ENCODE measurements around the gene KCNA10.
A peak's percentile ranks its signal among the peaks of the same experiment; 100 is the strongest.

The KCNA10 gene

DNA sequence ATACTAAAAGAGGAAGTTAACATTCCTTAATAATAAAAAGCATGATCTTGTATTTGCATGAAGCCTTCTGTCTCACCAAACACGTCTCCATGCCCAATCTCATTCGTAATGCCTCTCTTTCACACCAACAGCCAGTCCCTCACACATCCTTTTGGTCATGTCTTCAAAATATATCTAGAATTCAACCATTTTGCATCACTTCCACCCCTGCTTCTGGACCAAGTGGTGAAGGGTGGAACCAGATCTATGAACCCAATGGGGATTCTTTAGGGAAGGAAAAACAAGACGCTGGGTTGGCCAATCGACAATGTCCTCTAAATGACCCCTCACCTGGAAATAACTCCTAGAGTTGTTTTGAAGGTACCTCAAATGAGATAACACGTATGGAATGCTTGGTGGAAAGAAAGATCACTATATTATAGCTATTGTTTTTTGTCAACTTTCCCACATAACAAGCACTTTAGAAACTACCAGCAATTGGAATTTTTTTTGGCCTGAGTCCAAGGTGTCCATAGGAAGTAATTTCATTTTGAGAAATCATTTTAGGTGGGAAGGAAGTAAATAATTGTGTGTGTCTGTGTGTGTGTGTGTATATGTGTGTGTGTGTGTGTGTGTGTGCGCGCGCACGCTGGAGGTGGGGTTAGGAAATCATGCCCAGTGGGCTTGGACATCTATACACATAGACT is at the start of gene KCNA10:
Gene KCNA10, minus strand, starts transcription at position 51 of the 686 bp plus-strand sequence. CDS start 388 bp downstream, outside the sequence.
- peaks cover 11% of the 10 kb centered on the region for H3K27me3 Mint-ChIP-seq
- no peak within 1 kb of the TSS for H3K27ac Mint-ChIP-seq
- no peak within 1 kb of the TSS for H3K4me3 Mint-ChIP-seq
- no peaks in the 10 kb centered on the region for H3K9me3 Mint-ChIP-seq
- H3K36me3 Mint-ChIP-seq: no peaks in the 10 kb centered on the region
- no peaks in the 10 kb centered on the region for H3K4me1 Mint-ChIP-seq

DNA sequence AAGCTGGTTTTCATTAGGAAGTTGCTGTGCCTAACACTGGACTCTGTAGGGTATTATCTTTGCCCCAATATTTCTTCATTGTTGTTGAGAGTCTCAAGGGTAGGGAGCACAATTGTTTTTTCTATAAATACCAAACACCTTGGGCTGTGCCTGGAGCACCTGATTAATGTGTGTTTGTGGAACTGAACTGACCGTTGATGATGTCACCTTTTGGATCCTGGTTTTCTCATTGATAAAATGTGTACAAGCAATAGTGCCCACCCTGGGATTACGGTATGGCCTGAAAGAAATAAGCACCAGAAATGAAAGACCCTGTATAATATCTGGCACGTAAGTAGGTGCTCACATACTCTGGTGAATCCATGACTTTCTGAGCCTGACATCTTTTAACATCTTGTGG is 47.9 kb upstream of the KCNA10 start:
- H3K4me3 Mint-ChIP-seq: no peak overlapping the region
- H3K9me3 Mint-ChIP-seq: no peaks in the 10 kb centered on the region
- no peak overlapping the region for H3K27ac Mint-ChIP-seq

DNA sequence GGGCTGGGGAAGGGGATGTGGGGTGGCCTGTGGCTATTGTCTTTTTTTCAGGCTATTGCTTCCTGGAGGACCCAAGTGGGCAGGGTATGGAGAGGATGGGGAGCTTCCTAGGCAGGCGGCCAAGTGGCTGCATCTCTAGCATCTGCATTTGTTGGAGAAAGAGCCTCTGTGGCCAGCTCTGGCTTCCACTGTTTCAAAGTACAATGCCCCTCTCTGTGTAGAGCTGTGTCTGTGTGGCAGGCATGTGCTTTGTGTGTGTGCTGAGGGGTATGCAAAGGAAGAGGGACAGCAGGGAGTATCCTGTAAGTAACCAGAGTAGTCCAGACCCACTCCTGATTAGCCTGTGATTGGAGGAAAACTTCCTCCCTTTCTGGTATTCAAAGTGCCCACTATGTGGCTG is 46.6 kb upstream of the KCNA10 start:
- Mint-ChIP-seq H3K4me3 (no peak overlapping the region), H3K27me3 (peaks cover 4% of the 10 kb centered on the region), H3K9me3 (no peaks in the 10 kb centered on the region), H3K36me3 (no peaks in the 10 kb centered on the region), H3K27ac (no peak overlapping the region), H3K4me1 (no peaks in the 10 kb centered on the region)

More for the DNA sequence above, 47.9 kb upstream of the KCNA10 start:
- H3K36me3 Mint-ChIP-seq: no peaks in the 10 kb centered on the region
- H3K27me3 Mint-ChIP-seq: peaks cover 9% of the 10 kb centered on the region
- no peaks in the 10 kb centered on the region for H3K4me1 Mint-ChIP-seq

DNA sequence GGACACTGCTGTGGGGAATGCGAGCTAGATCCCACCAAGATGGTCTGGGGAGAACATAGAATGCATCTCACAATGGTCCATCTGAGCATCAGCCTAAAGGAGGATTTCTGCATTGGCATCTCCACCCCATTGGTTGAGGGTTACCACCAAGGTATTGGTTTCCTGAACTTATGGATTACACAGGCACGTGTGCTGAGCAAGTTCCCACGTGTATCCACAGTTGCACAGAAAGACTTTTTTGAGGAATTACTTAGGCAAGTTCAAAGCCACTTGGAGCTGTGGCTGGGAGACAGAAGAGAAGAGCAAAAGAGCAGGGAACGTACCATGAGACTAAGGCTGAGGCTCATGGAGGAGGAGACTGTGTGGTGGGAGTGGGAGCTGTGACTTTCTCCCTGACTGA is 44.1 kb upstream of the KCNA10 start:
- Mint-ChIP-seq H3K27ac (no peak overlapping the region), H3K36me3 (no peaks in the 10 kb centered on the region), H3K27me3 (peaks cover 3% of the 10 kb centered on the region), H3K4me1 (no peaks in the 10 kb centered on the region), H3K4me3 (no peak overlapping the region), H3K9me3 (no peaks in the 10 kb centered on the region)

DNA sequence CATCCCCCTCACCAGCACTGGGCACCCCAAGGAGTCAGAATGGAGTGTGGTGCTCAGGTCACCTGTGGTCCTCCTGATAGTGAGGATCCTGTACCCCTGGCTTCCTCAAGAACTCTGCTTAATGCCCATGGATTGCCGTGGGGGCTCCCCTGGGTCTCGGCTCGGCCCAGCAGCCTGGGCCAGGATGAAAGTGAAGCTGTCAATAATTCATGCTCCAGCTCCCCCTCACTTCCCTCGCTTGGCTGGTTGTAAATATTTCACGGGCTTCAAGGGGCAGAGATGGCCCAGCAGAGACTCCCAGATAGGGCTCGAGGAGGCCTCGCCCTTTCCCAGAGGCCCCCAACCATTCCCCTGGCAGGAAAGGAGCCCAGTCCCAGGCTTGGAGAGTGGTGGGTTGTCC is 42.6 kb upstream of the KCNA10 start:
- Mint-ChIP-seq H3K9me3 (no peaks in the 10 kb centered on the region), H3K4me1 (no peaks in the 10 kb centered on the region), H3K36me3 (no peaks in the 10 kb centered on the region), H3K27ac (no peak overlapping the region), H3K27me3 (peaks cover 9% of the 10 kb centered on the region), H3K4me3 (no peak overlapping the region)

DNA sequence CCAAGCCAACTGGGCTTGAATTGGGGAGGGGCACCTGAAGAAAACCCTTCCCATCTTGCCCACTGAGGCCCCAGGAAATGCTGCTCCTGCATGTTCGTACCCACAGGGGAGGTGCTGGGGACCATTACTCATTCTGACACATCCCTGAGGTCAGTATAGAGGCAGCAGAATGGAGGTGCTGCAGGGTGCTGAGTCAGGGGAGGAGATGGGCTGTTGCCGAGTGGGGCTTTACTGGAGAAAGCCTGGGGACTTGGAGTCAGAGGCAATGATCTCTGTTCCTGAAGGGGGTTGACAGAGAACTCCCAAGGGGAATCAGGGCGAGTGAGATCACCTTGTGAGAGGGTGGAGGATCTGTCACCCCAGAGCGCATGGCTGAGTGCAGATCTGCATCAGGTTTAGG is 40.2 kb upstream of the KCNA10 start:
- Mint-ChIP-seq H3K9me3 (no peaks in the 10 kb centered on the region), H3K36me3 (no peaks in the 10 kb centered on the region), H3K27ac (no peak overlapping the region), H3K4me3 (no peak overlapping the region), H3K27me3 (peaks cover 20% of the 10 kb centered on the region), H3K4me1 (no peaks in the 10 kb centered on the region)

DNA sequence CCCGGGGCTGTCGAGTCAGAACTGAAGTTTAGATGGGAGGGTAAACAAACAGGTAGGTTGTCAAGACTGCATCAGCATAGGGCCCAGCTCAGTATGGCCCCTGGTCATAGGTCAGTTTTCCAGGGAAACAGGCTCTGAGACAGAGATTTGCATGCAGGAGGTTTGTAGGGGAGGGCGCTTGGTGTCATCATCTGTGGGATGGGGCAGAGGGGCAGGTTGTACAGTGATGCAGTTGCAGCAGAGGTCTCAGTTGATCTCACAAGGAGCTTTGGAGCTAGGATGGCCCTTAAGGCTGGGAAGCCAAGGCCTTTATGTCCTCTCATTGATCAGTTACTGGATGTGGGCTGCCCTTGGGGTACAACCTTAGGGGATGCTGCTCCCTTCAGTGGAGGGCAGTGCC is 38.5 kb upstream of the KCNA10 start:
- H3K27ac Mint-ChIP-seq: no peak overlapping the region
- H3K4me1 Mint-ChIP-seq: no peaks in the 10 kb centered on the region
- H3K36me3 Mint-ChIP-seq: no peaks in the 10 kb centered on the region
- peaks cover 27% of the 10 kb centered on the region for H3K27me3 Mint-ChIP-seq
- no peak overlapping the region for H3K4me3 Mint-ChIP-seq
- H3K9me3 Mint-ChIP-seq: no peaks in the 10 kb centered on the region

DNA sequence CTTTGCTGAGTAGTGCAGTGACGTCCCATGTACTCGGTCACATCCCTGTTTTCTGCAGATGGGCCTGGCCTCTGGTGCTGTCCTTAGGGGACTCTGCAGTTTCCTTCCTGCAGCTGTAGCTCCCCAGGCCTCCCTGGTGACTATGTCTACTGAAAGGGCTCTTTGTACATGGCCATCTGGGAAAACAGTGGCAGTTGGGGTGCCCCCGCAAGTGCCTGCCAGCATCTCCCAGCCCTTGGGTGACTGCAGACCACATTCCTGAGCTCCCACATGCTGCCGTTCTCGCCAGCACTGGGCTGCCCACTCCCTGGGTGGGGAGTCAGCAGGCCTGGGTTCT is 37.5 kb upstream of the KCNA10 start:
- H3K9me3 Mint-ChIP-seq: no peaks in the 10 kb centered on the region
- H3K36me3 Mint-ChIP-seq: no peaks in the 10 kb centered on the region
- no peaks in the 10 kb centered on the region for H3K4me1 Mint-ChIP-seq
- H3K27ac Mint-ChIP-seq: no peak overlapping the region
- H3K27me3 Mint-ChIP-seq: peaks cover 27% of the 10 kb centered on the region
- H3K4me3 Mint-ChIP-seq: no peak overlapping the region

DNA sequence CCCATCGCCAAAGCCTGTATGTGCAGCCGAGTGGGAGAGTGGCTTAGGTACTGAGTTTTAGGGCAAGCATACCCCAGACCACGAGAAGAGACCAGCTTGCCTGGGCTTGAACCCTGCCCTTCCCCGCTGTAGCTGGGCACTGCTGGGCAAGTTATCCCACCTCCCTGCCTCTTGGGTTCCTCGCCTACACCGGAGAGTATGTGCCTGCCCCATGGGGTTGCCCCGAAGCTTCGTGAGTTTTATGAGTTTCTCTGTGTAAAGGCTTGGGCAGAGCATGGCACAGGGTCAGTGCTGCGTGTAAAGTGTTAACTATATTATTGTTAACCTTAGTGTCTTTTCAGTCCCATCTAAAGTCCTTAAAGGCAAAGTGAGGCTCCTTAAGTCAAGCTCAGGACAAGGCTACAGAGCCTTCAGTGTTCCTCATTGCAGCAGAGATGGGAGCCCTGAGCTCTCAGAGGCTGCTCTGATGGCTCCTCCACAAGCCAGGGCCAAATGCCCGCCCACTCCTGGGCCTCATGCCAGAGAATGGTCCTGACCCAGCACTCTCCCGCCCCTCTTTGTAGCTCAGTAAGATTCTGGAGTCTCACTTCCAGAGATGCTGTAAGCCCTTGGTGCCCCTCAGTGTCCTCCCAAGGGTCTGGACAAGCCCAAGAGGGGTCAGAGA is 37.0 kb upstream of the KCNA10 start:
- H3K36me3 Mint-ChIP-seq: no peaks in the 10 kb centered on the region
- no peaks in the 10 kb centered on the region for H3K4me1 Mint-ChIP-seq
- H3K27me3 Mint-ChIP-seq: peaks cover 29% of the 10 kb centered on the region
- H3K9me3 Mint-ChIP-seq: no peaks in the 10 kb centered on the region
- H3K27ac Mint-ChIP-seq: no peak overlapping the region
- no peak overlapping the region for H3K4me3 Mint-ChIP-seq

DNA sequence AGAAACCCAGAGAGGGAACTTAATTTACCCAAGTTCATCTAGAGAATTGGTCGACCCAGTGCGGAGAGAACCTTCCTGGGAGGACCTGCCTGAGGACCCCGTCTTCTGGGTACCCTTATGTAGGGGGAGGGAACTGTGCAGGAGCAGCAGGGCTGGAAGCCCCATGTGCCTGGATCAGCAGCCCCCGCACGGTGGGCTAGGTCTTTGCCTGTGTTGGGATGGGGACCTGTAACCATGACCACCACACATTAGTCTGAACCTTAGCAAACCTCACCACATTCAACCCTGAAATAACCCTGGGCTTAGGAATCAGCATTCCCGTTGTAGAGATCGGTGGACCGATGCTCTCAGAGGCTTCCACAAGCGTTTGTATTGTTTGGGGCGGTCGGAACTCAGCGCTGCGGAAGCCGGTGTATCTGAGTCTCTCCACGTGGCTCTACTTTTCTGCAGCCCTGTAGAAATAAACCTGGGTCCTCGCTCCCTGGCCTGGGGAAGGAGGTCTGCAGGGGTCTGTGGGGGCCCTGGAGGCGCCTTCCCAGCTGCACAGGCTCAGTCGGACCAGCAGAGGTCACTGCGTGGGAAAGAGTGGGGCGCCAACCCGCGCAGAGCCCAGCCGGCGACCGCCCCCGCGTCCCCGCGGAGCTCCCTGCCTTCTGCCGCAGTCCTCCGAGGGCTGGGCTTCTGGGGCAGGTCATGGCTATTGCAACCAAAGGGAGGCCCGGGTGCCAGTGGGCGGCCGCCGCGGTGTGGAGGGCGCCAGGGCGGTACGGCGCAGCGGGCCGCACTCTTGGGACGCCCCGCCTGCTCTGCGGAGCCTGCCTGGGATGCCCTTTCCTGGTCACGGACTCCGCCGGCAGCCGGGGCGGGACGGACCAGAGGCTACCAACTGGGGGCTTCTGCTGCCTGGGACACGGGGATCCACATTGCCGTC is 36.2 kb upstream of the KCNA10 start:
- no peaks in the 10 kb centered on the region for H3K4me1 Mint-ChIP-seq
- no peaks in the 10 kb centered on the region for H3K36me3 Mint-ChIP-seq
- no peak overlapping the region for H3K27ac Mint-ChIP-seq
- no peaks in the 10 kb centered on the region for H3K9me3 Mint-ChIP-seq
- H3K27me3 Mint-ChIP-seq: peaks cover 29% of the 10 kb centered on the region
- peak overlapping the region; percentile 54 for H3K4me3 Mint-ChIP-seq

DNA sequence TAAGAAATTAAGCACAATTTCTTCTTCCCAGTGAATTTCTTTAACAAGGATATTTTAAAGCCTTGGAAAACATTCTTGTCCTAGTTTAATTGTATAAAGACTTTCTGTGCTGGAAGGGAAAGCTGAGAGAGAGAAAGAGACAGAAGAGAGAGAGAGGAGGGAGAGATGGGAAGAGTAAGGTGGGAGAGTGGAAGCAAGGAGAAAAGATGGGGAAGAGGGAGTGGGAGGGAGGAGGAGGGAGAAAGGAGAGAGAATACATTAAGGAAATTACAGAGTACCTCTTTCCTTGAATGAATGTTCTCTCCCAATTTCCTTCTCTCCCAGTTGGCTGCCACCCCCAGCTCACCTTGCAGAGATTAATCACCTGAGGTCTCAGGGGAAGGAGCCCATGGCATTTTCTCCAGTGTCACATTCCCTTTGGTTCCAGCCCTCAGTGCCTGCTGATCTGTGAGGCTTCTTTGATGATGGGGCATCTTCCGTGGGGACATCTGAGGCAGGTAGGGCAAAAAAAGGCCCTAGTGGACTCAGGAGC is 32.4 kb upstream of the KCNA10 start:
- Mint-ChIP-seq H3K27me3 (peaks cover 24% of the 10 kb centered on the region), H3K36me3 (no peaks in the 10 kb centered on the region), H3K4me1 (no peaks in the 10 kb centered on the region), H3K4me3 (no peak overlapping the region), H3K9me3 (no peaks in the 10 kb centered on the region), H3K27ac (no peak overlapping the region)

DNA sequence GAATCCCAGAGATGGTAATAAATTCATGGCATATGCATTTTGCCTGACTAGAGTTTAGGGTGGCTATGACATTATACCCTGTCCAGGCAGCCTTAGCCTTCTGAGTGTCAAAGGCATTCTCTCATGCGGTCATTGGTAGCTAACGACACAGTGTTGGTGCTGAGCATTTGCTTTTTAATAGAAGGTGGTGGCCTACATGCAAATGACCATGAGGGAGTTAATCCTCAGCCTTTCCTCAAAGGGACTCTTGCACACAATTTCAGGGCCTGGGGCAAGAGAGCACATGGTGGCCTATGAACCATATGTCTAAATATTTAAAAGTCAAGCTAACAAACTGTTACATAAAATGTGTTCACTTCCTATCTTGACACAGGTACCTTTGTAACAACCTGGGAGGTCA is 30.9 kb upstream of the KCNA10 start:
- Mint-ChIP-seq H3K9me3 (no peaks in the 10 kb centered on the region), H3K36me3 (no peaks in the 10 kb centered on the region), H3K27ac (no peak overlapping the region)

DNA sequence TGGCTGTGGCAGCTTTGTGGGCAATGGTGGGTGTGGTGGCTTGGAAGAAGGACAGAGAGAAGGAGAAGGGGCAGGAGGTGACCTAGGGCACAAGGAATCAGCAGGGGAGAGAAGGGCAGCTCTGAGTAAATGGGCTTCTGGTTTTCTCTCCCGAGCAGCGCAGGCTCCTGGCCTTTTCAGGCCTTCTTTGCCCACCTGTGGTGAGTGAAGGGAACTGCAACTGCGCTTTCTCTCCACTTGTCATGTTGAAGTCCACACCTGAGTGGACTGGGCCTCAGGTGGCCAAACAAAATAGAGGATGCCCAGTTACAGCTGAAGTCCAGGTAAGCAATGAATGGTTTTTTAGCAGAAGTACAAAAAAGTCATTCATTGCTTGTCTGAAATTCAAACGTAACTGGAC is 29.4 kb upstream of the KCNA10 start:
- peaks cover 19% of the 10 kb centered on the region for H3K27me3 Mint-ChIP-seq

More for the DNA sequence above, 30.9 kb upstream of the KCNA10 start:
- no peaks in the 10 kb centered on the region for H3K4me1 Mint-ChIP-seq
- H3K27me3 Mint-ChIP-seq: peaks cover 25% of the 10 kb centered on the region
- H3K4me3 Mint-ChIP-seq: no peak overlapping the region

DNA sequence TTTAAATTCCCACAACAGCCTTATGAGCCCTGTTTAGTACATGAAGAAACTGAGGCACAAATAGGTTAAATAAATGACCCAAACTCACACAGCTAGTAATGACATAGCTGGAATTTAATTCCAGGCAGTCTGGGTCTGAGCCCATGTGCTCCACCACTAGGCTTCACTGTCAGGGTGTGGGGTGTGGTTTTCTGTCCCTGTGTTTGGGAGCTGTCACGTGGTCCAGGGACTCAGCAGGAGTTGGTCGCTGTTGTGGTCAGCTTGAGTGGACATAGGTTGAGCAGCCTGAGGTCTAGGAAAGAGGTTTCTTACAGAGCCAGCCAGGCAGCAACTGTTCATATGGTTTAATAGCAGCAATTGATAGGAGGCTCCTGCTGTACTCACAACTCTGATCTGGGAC is 28.0 kb upstream of the KCNA10 start:
- Mint-ChIP-seq H3K4me1 (no peaks in the 10 kb centered on the region), H3K27ac (no peak overlapping the region)

More for the DNA sequence above, 29.4 kb upstream of the KCNA10 start:
- no peaks in the 10 kb centered on the region for H3K9me3 Mint-ChIP-seq
- H3K4me3 Mint-ChIP-seq: no peak overlapping the region
- H3K27ac Mint-ChIP-seq: no peak overlapping the region
- H3K4me1 Mint-ChIP-seq: no peaks in the 10 kb centered on the region
- H3K36me3 Mint-ChIP-seq: no peaks in the 10 kb centered on the region

DNA sequence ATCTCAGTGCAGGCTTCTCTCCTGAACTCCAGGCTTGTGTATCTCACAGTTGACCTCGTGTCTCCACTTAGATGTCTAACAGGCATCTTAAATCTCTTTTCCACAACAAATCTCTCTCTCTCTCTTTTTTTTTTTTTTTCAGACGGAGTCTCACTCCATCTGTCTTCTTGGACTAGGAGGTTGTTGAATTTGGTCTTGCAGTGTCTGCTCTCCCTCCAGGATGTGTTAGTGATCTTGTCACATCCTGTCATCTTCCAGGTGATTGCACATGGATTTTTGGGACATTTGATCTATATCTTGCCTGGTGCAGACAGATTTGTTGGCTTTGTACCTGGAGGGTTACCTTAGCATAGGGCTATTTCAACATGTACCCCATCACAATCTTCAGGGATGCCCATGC is 26.5 kb upstream of the KCNA10 start:
- Mint-ChIP-seq H3K27ac (no peak overlapping the region), H3K4me1 (no peaks in the 10 kb centered on the region), H3K27me3 (peaks cover 11% of the 10 kb centered on the region), H3K4me3 (no peak overlapping the region), H3K9me3 (no peaks in the 10 kb centered on the region), H3K36me3 (no peaks in the 10 kb centered on the region)

More for the DNA sequence above, 28.0 kb upstream of the KCNA10 start:
- Mint-ChIP-seq H3K27me3 (peaks cover 13% of the 10 kb centered on the region), H3K9me3 (no peaks in the 10 kb centered on the region), H3K4me3 (no peak overlapping the region), H3K36me3 (no peaks in the 10 kb centered on the region)

DNA sequence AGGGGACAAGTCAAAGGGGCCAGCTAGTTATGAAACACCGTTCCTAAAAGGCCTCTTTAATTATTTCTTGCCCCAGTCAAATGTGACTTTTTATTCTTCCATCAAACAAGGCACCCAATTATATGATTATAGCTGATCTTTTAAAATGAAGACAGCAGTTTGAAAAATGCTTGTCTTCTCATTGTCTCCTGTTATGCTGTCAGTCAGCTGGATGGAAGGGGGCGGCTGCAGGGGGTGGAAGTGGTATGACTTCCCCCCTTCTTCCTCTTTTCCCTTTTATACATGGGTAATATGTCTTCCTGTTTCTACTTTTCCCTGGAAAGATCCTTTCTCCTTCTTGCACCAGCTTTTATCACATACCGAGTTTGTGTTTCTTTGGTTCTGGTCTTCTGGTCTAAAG is 25.8 kb upstream of the KCNA10 start:
- Mint-ChIP-seq H3K27ac (no peak overlapping the region), H3K9me3 (no peaks in the 10 kb centered on the region), H3K4me3 (no peak overlapping the region), H3K27me3 (peaks cover 11% of the 10 kb centered on the region), H3K4me1 (no peaks in the 10 kb centered on the region), H3K36me3 (no peaks in the 10 kb centered on the region)

All from activated naive CD4-positive, alpha-beta T cell treated with anti-CD3 and anti-CD28 coated beads, Interleukin-2, amount 50 U/mL, for 24 hours (primary cell).